Effector memory CD4-positive, alpha-beta T cell (primary cell): ENCODE data around the gene CEP135.
A peak's percentile ranks its signal among the peaks of the same experiment; 100 is the strongest.

Source experiments
- DNase-seq, 3 donors: peaks; one replicate each; pipeline ENCODE4 v3.0.0-alpha.2; 2020
- H3K27ac ChIP-seq: 2 replicates; pipeline ENCODE4 v1.7.0; 2013; ENCODE audit warnings: mild to moderate bottlenecking, low read length, moderate library complexity; ENCODE audit not compliant: insufficient read depth, poor library complexity, severe bottlenecking
- H3K27me3 ChIP-seq: replicated peaks from 2 replicates; pipeline ENCODE4 v1.7.0; 2013; ENCODE audit warnings: mild to moderate bottlenecking, low read length; ENCODE audit not compliant: insufficient read depth, control insufficient read depth, poor library complexity, severe bottlenecking
- H3K36me3 ChIP-seq: 2 replicates; pipeline ENCODE4 v1.7.0; 2013; ENCODE audit warnings: mild to moderate bottlenecking, low read length, moderate library complexity; ENCODE audit not compliant: control insufficient read depth, insufficient read depth
- H3K4me1 ChIP-seq: 2 replicates; pipeline ENCODE4 v1.7.0; 2013; ENCODE audit warnings: low read length, mild to moderate bottlenecking; ENCODE audit not compliant: control insufficient read depth, insufficient read depth, poor library complexity, severe bottlenecking
- H3K4me3 ChIP-seq: 2 replicates; pipeline ENCODE4 v1.7.0; 2013; ENCODE audit warnings: low read length, low read depth, mild to moderate bottlenecking; ENCODE audit not compliant: insufficient read depth, poor library complexity, severe bottlenecking
- H3K9me3 ChIP-seq: 2 replicates; pipeline ENCODE4 v1.7.0; 2013; ENCODE audit warnings: mild to moderate bottlenecking, low read length, moderate library complexity; ENCODE audit not compliant: control insufficient read depth

CEP135 gene

DNA sequence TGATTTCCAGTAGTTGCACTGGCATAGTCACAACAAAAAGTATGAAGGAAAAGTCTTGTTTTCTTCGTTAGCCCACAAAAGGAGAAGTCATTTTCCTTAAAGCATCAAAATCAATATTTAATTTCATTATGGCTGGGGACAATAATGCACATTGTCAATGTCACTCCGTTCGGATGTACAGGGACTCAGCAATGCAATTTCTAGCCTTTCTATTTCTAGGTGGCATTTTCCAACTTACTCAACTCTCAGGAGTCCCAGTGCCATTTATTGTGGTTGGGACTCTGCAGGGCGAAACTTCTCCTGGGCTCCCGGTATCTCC is 99.6 kb downstream of the CEP135 start:
- Histone ChIP-seq H3K27me3 (peaks cover 19% of the 10 kb centered on the region), H3K9me3 (no peaks in the 10 kb centered on the region), H3K4me3 (no peak overlapping the region), H3K36me3 (no peaks in the 10 kb centered on the region), H3K4me1 (peaks cover 10% of the 10 kb centered on the region), H3K27ac (no peak overlapping the region)
- no peak for DNase-seq

DNA sequence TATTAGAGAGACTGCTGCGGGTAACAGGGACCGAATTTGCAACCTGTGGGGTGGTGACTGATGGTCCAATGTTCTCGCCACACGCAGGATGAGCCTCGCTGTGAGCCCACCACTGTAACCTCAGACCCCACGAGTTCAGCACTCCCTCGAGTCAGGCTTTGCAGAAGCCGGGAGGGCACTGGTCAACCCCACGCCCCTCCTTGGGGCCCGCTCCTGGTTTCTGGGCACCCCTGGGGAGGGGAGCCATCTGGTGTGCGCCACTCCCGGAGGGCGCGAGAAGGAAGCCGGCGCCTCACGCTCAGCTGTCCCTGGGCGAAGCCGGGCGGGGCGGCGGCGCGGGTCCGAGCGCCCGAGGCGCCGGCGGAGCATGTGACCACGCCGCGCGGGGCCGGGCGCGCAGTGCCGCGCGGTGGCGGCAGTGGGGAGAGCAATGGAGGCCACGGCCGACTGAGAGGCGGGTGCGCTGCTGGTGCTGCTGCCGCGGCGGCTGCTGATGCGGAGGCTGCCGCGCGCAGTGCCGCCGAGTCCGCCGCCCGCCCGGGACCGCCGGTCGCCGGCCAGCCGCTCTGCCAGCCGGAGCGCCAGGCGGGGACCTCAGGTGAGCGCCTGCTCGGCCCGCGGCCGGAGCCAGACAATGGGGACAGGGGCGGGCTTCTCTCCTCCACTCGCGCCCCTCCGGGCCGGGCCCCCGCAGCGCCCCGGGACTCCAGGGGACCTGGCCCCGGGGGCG is 100.1 kb downstream of the CEP135 start:
- DNase-seq = peak in 1 of 3 donors; percentile 1
- Histone ChIP-seq H3K36me3 (no peaks in the 10 kb centered on the region), H3K9me3 (no peaks in the 10 kb centered on the region), H3K27me3 (peaks cover 19% of the 10 kb centered on the region), H3K27ac (no peak overlapping the region), H3K4me1 (peaks cover 10% of the 10 kb centered on the region), H3K4me3 (peak overlapping the region; percentile 31)

DNA sequence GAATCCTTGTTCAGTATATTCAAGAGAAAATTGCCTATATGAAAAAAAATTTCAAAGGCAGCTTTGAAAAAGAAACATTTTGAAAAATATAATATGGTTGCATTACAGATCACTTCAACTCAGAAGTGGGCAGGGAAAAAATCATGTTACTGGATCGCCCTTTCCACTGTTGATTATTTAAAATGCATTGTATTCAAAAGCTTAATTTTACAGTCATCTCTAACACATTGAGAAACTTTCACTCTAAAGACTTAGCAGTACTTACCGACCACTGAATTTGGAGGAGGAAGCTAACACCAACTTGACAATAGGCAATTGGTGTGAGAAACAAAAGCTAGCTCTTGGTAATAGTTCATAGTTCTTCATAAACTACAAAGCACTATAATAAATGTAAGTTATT is 101.9 kb downstream of the CEP135 start:
- peaks cover 19% of the 10 kb centered on the region for H3K27me3 ChIP-seq
- H3K36me3 ChIP-seq = no peaks in the 10 kb centered on the region
- no peak overlapping the region for H3K27ac ChIP-seq
- no peak overlapping the region for H3K4me3 ChIP-seq
- DNase-seq = no peak
- H3K9me3 ChIP-seq = no peaks in the 10 kb centered on the region
- peaks cover 10% of the 10 kb centered on the region for H3K4me1 ChIP-seq

DNA sequence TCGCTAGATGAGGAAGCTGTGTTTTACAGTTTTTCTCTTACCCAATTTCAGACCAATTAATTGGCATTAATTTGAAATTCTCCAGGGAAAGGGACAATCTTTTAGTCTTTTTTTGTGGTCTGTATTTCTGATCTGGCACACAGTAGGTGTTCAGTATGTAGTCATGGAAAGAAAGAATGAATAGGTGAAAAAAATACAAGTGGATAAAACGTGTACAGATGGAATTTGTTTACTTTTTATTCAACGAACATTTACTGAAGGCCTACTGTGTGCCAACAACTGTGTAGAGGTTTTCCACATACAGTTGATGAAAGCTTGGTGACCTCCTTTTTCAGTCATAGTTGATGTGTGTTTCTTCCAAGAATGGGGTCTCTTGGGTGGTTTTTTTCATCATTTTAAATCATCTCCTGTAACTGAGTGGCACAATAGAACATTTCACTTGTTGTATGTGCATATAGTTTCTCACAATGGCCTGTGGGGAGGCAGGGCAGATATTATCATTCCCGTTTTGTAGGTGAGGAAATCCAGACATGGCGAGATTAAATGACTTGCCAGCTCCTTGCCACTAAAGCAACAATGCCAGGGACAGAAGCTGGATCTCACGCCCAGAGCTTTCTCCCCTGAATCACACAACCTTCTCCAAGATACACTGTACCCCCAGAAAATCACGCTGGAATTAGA is 102.4 kb downstream of the CEP135 start:
- no peaks in the 10 kb centered on the region for H3K36me3 ChIP-seq
- H3K27ac ChIP-seq = no peak overlapping the region
- peaks cover 19% of the 10 kb centered on the region for H3K27me3 ChIP-seq
- H3K4me1 ChIP-seq = peaks cover 10% of the 10 kb centered on the region
- H3K4me3 ChIP-seq = no peak overlapping the region
- no peaks in the 10 kb centered on the region for H3K9me3 ChIP-seq
- no peak for DNase-seq

DNA sequence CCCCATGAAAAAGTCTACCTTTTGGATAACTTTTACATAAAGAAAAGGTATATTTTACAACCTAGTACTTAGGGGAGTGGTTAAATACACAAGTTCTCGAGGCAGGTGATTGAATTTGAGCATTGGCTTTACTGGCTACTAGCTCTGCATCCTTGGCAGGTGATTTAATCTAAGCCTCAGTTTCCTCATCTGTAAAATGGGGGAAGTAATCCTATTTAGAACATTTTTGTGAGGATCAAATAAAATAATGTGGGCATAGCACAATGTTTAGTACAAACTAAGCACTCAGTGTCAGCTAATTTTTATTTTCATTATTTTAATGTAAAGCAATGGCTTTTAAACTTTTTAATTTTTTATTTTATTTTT is 102.9 kb downstream of the CEP135 start:
- H3K4me3 ChIP-seq = no peak overlapping the region
- no peaks in the 10 kb centered on the region for H3K9me3 ChIP-seq
- H3K27me3 ChIP-seq = peaks cover 19% of the 10 kb centered on the region
- H3K4me1 ChIP-seq = peaks cover 10% of the 10 kb centered on the region
- H3K27ac ChIP-seq = no peak overlapping the region
- no peaks in the 10 kb centered on the region for H3K36me3 ChIP-seq
- no peak for DNase-seq

DNA sequence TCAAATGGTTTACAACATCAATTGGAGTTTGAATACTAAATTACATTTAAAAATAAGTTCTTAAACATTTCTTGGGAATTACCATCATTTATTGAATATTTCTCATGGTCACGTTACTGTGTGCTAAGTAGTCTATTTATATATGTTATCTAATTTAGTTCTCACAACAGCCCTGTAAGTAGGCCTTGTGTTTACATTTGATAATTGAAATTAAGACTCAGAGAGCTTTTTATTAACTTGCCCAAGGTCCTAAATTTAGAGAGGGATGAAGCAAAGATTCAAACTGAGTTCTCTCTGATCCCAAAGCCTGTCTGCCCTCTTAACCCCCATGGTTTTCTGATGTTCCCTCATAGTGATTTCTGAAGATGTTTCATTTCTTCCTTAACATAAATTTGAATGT is 103.7 kb downstream of the CEP135 start:
- Histone ChIP-seq H3K4me1 (peaks cover 10% of the 10 kb centered on the region), H3K27ac (no peak overlapping the region), H3K36me3 (no peaks in the 10 kb centered on the region), H3K4me3 (no peak overlapping the region), H3K27me3 (peaks cover 19% of the 10 kb centered on the region), H3K9me3 (no peaks in the 10 kb centered on the region)
- DNase-seq = no peak

DNA sequence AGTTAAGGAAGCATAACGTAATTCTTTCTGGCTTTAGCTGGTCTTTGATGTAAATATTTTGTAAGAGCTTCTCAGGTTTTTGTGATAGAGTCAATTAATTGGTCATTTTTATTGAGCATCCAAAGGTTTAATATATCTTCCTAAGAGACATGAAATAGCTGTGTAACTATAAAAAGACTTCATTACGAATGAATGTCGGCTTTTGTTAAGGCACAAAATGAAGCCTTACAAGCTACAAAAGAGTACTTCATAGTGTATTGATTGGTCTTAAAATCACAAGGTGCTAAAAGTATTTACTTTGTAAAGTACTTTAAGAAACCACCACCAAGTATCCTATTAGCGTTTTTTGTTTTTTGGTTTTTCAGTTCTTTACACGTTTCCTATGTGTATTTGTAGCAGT is 104.2 kb downstream of the CEP135 start:
- no peaks in the 10 kb centered on the region for H3K36me3 ChIP-seq
- H3K27ac ChIP-seq = no peak overlapping the region
- H3K4me1 ChIP-seq = peaks cover 10% of the 10 kb centered on the region
- H3K9me3 ChIP-seq = no peaks in the 10 kb centered on the region
- no peak overlapping the region for H3K4me3 ChIP-seq
- DNase-seq = no peak
- peaks cover 19% of the 10 kb centered on the region for H3K27me3 ChIP-seq

DNA sequence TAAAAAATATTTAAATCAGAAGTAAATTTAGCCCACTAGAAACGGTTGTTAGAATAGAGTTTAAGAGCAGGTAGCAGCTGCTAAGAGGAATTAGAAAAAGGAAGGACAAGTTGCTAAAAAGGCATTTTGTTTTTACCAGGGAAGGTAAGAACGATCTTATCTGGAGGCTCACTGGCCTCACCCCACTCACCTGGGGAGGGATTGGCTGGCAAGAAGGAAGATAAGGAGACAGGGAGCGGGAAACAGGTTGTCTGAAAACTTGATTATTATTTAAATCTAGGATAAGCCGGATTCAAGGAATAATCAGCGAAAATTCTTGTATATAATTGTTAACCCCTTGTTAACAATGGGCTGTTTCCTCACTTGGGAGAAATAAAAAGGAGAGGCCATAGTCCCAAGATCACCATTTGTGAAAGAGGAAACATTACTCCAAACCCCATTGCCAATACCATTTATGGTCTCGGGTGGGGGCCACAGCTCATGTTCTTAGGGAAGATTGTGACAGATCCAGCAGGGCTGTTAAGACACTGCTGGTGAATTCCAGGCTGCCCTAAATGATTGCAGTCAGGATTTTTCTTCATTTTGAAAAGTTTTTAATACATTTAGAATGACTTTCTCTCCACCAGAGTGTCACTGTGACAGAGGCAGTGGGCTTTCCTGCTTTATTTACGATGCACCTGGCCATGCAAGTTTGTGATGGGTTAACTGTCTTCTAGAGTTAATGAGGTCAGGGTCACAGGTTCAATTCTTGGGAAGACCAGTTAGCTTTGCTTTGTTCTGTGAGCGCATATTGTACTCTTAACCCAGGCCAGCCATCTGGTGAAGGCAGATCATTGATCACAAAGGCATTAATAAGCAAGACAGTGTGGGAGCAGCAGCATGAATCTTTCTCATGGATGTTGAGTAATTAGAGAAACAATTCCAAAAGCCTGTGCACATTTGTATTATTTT is 106.6 kb downstream of the CEP135 start:
- no peaks in the 10 kb centered on the region for H3K36me3 ChIP-seq
- no peaks in the 10 kb centered on the region for H3K4me1 ChIP-seq
- no peak for DNase-seq
- H3K9me3 ChIP-seq = no peaks in the 10 kb centered on the region
- H3K27me3 ChIP-seq = peaks cover 6% of the 10 kb centered on the region
- H3K27ac ChIP-seq = no peak overlapping the region
- no peak overlapping the region for H3K4me3 ChIP-seq

DNA sequence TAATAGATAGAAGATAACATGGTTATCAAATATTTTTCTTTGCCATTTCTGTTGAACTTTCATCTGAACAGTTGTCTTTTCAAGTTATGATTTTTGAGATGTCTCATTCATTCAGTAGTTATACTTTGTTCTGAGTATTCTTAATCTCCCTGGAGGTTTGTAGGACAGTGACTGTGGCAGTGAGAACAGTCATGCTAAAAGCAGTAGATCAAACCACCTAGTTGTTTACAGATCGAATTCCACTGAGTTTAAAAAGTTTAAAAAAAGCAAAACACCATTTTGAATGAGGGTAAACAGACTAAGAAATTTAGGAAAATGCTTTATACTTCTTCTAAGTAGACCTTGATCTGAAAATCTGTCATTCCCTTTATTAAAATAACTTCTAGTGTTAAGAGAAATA is 107.2 kb downstream of the CEP135 start:
- Histone ChIP-seq H3K9me3 (no peaks in the 10 kb centered on the region), H3K27me3 (peaks cover 6% of the 10 kb centered on the region), H3K27ac (no peak overlapping the region), H3K4me3 (no peak overlapping the region), H3K36me3 (no peaks in the 10 kb centered on the region), H3K4me1 (no peaks in the 10 kb centered on the region)
- DNase-seq = no peak

DNA sequence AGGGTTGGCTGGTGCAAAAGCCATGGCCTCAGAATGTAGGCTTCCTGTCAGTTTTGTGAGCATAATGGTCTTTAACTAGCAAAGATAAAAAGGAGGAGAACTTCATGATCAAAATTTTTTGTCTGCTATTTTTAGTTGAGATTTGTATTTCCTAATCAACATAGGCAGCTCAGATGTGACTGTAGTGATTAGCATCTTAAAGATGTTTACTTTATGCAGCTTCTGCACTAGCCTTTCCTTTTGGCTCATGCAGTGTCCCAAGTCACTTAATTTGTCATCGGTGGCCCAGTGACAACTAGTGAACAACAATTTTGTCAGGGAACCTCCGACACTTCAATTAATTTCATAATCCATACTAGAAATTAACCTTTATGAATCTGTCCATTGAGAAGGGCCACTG is 109.8 kb downstream of the CEP135 start:
- Histone ChIP-seq H3K4me3 (no peak overlapping the region), H3K9me3 (no peaks in the 10 kb centered on the region), H3K27ac (no peak overlapping the region), H3K27me3 (no peaks in the 10 kb centered on the region), H3K4me1 (no peaks in the 10 kb centered on the region), H3K36me3 (no peaks in the 10 kb centered on the region)
- DNase-seq = no peak
